UCSD-AML1 (cell line): ENCODE data around the gene GABRA5.

Source experiments
- DNase-seq: peaks from one replicate; lab custom pipeline; 2025; ENCODE audit not compliant: unreplicated experiment; lab: John Stamatoyannopoulos, UW

Gene GABRA5

DNA sequence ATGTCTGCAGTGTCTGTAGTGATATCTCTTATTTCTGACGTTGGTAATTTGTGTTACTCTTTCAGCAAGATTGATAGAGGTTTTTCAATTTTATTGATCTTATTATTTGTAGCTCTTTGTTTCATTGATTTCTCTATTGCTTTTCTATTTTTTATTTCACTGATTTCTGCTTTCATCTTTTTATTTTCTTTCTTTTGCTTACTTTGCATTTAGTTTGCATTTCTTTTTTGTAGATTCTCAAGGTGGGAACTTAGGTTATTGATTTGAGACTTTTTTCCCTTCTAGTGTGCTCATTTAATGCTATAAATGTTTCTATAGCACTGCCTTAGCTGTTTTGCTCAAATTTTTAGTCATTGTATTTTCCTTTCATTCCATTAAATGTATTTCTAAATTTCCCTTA is 54.6 kb downstream of the GABRA5 start:
- DNase-seq = no peak

DNA sequence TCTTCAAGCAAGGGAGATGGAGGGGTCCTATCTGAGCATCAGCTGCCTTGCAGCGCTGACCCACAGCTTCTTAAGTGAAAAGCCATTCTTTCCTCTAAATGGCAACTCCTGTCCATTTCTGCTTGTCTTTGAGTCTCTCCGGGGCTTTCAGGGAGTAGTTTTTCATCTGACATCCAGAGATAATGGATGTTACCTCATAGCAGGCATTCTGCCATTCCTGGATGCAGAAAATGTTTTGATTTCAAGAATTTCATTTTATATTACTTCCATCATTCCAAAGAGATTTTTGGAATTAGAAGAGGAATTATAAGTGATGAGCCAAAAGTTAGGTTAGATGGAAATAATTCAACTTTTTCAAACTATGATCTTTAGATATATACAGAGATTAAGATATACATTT is 59.2 kb downstream of the GABRA5 start:
- DNase-seq = no peak

DNA sequence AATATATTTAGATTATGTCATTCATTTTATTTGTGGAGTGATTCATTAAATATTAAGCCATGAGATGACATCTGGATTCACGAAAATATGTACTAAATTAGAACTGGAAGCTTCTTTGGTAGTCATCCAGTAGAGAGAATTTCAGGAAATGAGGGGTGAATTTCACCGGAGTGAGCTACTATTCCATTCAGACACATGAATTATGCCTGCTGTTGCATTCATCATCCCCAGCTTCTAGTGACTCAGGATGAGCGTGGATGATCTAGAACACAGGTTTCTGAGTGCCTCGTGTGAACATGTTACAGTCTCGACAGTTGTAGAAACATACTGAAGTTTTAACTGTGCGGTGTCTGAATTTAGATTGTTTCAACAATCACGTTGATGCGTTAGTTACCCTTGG is 61.2 kb downstream of the GABRA5 start:
- no peak for DNase-seq

DNA sequence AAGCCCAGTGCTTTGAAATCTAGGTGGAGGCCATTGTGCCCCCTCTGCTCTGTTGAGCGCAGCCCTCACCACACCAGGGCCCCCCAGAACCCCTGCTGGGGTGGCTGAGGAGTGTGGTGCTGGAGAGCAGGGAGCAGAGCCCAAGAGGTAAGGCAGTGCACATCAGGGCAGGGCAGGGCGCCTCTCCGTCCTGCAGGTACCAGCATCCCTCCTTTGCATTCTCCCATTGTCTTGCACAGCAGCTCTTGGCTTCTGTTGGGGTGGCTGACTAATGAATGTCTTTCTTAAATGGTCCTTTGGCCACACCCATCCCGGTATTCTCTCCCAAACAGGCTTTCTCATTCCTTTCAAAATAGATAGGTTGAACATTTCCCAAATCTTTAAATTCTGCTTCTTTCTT is 62.7 kb downstream of the GABRA5 start:
- DNase-seq = no peak

DNA sequence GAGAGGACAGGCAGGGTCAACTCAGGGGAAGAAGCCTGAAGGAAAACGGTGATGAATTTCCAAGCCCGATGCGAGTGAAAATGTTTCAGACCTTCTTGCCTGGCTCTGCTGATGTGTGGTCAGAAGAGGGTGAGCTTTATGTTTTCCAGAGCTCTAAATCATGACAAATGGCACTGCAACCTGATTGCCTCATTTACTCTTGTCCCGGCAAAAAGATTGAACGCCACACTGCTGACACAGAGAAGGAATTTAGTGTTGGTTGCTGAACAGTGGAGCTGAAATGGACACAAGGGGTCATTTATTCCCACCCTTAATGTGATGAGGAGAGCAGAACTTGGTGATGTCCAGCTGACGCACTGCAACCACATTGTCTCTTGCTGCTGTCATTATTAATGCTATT is 68.0 kb downstream of the GABRA5 start:
- no peak for DNase-seq

DNA sequence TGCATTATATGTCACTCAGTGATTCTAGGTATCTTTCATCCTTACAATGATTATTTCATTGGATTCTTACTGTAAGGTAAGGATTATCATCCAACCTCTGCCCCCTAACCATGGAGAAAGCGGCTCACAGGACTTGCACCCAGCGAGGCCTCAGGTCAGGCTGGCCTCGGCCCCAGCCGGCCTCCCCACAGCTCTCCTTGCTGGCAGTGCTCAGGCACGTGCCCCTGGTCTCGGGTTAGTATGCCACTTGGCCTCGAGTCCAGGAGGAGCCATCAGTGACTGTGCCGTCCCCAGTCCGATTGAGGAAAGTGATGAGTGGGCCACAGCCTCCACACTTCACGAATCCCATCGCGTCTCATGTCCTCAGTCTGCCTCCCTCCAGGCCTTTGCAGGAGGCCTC is 68.5 kb downstream of the GABRA5 start:
- DNase-seq = no peak

DNA sequence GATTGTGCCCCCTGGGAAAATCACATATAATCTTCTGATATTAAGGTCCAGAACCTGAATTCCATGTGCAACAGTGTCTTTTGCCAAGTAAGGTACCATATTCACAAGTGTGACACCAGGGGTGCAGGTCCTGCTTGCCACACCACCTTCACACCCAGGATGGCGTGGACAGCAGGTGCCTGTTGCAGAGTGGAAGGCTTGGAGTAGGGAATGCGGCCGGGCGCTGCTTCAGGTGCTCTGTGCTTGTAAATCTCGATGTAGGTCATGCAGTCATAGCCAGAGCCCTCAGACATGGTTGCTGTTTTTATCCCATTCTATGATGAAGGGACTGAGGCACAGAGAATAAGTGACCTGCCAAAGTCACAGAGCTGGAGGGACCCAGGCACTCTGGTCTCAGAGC is 69.6 kb downstream of the GABRA5 start:
- DNase-seq = no peak

DNA sequence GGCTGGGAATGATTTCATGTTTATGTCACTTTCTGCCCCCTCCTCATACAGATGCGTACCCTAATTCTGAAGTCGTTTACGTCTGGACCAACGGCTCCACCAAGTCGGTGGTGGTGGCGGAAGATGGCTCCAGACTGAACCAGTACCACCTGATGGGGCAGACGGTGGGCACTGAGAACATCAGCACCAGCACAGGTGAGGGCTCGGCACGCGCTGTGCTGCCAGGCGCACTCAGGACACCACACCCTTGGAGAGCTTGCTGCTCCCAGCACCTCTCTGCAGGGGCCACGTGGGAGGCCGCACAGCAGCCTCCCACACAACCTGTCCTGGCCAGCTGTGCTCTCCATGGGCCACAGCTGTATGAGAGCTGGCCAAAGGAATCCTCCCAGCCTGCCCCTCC is 70.3 kb downstream of the GABRA5 start:
- no peak for DNase-seq

DNA sequence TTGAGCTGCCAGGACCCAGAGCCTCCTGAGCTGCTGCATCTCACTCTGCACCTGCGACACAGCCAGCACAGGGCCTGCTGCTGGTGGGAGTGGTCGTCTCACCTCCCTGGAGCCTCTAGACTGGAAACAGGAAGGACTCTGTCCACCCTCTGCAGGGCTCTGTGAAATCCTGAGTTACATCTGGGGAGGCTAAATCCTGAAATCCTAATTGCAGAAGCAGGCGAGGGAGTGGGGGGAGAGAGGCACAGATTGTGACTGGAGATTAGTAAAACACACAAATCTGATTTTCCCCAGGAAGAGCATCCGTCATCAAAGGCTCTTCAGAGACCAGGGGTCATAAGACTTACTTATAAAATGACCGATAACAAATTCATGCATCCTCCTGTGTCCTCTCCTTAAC is 72.5 kb downstream of the GABRA5 start:
- DNase-seq = no peak

DNA sequence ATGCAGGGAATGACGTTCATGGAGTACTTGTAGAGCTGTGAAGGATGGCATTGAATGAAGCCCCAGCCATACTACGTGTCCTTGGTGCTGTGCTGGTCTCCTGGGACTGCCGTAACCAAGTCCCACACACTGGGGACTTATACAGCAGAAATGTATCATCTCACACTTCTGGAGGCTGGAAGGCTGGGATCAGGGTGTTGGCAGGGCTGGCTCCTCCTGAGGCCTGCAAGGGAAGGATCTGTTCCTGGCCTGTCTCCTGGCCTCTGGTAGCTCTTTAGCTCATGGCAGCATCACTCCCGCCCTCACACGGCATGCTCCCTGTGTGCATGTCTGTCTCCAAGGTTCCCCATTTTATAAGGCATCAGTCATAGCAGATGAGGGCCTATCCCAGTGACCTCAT is 74.6 kb downstream of the GABRA5 start:
- no peak for DNase-seq

DNA sequence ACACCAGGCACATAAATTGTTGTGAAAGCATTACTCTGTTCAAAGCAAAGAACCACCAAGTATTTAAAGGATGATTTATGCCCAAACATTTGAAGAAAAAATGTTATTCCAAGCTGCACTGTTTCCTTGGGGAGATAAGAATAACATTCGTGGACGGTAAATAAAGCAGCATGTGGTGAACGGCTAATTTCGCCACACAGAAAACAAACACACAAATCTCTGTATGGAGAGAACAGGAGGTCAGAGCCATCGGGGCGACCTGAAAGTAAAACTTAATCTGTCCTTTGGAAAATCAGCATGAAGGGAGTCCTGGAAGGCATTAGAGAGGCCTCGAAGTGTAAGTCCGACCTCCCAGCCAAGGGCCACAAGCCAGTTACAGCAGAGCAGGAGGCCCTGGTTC is 77.0 kb downstream of the GABRA5 start:
- no peak for DNase-seq

DNA sequence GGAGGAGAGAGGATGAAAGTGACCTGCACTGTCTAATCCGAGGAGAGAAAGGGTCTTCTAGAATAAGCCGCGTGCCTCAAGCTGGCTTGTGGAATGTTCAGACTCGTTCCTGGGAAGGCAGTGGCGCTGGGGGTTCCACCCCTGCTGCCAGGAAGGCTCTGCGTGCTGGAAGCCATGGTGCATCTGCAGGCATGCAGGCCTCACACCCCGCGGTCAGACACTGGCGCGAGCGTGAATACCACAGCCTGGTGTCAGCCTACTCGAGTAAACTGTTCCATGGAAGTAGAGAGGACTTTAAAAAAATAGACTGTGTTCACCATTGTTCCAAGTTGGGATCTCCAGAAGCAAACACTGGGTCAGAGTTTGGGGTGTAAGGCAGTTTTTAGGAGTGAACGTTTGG is 78.2 kb downstream of the GABRA5 start:
- DNase-seq = no peak

DNA sequence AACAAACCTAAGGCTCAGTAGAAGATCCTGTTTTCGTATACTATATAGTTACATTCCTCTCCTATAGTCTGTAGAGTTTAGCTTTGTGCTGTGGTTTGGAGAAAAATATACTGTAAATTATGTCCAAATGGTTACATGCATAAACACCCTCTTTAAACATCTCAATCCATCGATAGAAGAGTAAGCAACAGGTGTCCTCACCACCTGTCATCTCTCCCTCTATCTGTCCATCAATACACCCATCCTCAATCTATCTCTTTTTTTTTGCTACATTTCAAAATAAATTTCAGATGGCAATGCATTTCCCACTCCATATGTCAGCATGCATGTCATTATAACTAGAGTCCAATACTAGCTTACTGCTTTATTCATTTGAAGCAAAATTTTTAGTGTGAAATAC is 83.1 kb downstream of the GABRA5 start:
- DNase-seq = no peak

DNA sequence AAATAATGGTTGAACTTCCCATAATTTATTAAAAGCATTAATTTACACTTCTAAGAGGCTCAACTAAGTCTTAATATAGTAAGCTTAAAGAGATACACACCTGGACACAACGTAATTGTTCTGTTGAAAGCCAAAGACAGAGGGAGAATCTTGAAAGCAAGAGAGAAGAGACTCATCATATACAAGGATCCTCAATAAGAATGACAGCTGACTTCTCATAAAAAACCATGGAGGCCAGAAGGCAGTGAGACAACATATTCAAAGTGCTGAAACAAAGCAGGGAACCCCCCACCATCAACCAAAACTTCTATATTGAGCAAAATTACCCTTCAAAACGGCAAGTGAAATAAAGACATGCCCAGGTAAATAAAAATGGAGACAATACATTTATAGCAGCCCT is 87.5 kb downstream of the GABRA5 start:
- DNase-seq = no peak

DNA sequence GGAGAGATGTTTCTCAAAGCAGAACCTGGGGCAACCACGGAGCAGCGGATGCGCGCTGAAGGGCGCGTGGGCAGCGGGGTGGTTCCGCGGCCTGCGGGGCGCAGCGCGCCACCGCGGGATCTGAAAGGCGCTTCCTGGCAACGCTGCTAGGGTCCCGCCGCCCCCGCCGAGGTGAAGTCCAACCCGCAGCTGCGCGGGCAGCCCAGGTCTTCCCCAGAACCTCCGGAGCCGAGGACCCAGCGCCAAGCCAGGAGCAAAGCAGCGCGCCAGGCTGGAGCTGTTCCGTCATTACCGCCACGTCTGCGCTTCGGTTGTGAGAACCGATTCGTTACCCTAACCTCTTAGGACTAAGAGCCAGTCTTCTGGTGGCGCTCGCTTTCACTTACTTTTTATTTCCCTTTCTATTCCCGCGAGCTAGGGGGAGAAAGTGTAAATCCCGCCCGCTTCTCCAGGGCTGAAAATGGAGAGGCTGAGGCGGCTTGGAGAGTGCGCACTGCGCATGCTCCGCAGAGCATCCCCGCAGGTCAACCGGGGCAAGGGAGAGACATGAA is 100.9 kb downstream of the GABRA5 start:
- no peak for DNase-seq

DNA sequence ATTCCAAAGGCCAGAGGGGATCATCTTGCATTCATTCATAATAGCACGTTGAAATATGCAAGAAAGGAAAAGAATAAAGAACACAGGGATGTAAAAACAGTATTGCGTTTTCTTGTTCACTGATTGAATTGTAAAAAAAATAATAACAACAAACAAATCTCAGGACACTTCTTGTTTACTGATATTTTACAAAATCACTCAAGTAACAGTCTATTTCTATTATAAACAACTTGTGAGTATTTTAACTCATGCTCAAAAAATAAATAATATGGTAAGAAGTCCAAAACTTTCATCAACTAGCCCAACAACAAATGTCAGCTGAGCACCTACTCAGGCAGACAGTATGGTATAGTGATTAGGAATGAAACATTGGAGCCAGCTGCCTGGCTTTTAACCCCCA is 101.9 kb downstream of the GABRA5 start:
- no peak for DNase-seq

DNA sequence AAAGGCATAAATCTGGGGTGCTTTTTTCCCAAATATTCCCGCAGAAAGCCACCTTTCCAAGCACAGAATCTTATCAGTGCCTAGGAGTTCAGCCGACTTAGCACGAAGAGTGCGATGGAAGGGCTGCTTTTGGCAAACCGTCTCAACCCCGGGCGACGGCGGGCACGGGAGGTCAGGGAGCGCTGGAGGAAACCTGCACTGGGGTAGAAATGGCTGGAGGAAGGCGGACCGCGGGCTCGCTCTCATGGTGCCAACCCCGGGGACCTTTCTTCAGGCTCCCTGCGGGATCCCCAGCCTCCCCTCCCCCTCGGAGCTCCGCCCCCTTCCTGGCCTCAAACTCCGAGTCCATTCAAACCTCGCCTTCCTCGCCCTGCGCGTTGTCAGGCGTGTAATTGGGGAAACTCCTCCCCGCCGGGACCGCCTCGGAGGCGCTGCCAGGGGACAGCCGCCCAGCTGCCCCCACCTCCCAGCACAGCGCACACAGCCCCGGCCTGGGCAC is 103.9 kb downstream of the GABRA5 start, which contains the start of gene GABRG3:
Gene GABRG3, plus strand, starts transcription at position 470 of the 499 bp plus-strand sequence.
- DNase-seq = no peak

DNA sequence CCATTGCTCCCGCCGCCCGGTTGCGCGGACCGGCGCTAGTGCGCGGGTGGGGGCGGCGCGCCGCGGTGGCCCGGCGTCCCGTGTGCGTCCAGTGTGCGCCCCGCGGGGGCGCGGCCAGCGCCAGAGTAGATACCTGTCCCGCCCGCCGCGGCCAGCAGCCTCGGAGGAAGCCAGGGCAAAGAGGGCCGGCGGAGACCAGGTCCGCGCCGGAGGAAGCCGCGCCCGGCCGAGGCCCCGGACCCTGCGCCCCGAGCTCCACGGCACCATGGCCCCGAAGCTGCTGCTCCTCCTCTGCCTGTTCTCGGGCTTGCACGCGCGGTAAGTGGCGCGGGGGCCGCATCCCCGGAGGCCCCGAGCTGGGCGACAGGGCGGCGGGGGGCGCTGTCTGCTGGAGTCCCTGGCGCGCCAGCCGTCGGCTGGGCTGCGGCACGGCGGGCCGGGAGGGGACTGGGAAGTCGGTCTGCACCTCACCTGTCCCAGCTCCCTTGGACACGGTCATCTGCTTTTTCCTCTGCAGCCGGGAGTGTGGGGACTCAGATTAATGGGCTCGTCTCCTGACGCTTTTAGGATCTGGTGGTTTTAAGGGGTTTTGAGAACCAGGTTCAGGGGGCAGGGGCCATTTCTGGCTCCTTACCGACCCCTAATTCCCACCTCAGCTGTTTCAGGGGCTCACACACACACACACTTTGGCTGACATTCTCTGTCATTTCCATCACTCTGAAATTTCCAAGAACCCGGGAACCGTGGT is 104.6 kb downstream of the GABRA5 start:
- DNase-seq = no peak

DNA sequence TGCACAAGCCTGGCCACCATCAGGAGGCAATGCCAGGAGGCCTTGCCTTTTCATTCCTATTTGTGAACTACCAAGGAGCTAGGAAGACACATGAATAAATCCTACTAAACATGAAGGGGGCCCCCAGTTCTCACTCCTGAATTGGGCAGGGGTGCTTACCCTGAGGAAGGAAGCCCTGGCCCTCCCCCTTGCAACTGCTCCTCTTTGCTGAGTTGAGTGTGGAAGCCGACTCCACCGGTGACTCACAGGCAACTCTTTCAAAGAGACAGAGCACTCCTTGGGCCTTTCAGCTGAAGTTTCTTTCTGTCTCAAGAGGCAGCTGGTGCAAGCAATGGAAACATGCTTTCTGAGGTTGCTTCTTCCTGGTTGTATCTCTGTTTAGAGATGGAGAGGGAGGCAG is 105.8 kb downstream of the GABRA5 start:
- no peak for DNase-seq

DNA sequence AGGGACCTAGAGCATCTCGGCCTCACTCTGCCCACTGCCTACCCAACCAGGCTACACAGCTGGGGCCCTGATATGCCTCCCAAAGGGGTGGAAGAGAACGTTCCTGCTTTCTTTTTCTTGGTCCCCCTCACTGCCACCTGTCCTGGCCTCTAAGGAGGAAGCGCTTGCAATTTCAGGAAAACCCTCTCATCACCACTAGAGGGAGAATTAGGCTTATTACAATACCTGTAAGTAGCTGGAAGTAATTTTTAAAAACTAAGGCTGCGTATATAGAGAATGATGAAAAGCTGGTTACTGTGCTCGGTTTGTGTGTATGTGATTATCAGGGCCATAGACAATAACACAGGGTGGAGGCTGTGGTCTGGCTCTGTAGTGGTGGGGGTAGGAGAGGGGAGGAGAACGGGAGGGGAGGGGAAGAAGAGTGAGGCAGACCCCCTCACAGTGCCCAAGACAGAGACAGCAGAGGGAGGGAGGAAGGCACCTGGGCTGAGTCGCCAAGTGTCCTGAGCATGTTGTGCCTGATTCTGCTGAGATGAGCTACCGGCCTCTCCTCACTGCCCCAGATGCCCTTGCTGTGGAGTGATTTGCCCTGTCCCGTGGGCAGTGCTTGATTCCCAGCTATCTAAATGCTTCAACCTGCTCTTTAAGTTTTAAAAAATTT is 107.4 kb downstream of the GABRA5 start:
- no peak for DNase-seq

DNA sequence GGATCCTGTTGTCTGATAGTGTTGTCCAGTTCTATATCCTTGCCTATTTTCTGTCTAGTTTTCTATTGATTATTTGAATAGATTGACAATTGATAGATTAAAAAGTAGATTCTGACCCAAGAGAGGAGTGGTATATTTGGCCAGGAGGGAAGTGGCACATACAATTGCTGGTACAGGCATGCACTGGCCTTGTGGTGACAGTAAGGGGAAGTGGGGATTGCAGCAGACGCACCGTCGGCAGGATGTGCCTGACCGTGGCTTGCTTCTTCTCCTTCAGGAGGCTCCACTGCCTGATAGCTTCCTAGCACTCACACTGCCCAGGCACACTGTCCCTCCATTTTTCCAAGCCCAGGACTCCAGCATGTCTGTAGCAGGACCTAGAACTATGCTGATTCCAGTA is 114.6 kb downstream of the GABRA5 start:
- peak; percentile 14 for DNase-seq

DNA sequence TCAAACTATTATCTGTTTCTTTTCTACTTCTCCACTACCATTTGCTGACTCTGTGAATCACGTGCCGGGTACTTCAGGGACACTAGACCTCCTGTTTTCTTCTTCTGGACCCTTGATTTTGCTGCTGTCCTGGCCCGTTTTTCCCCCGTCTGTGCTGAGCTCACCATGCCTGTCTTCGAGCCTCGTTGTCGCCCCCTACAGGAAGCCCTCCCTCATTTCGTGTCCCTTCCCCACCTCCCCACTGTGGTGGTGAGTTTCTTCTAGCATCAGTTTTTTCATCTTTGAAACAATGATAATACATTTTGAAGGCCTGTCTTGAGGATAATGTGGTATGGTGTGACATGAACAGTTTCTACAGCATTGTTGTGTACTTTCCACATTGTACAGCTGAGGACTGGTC is 117.0 kb downstream of the GABRA5 start:
- no peak for DNase-seq
